ENCODE measurements around the gene CACNA1F.

- no peak for TF ChIP-seq CTCF (conservative IDR thresholded peaks at IDR 0.05)
- no peak for TF ChIP-seq EZH2 (IDR thresholded peaks at IDR 0.05; ENCODE audit: low read depth)
These were observed 31.3 kb upstream of the CACNA1F start, which contains the start of gene FOXP3 for GRCh38 chrX:49264460-49264859.
